Mesothelial cell of epicardium (in vitro differentiated cells): ENCODE data around the gene JPT1. TPM values are rescaled to one million over a fixed set of nuclear protein-coding genes. Genes with fewer than 3 reads are reported as not detected.
"Not testable (repeated sequence)": the region's sequence is repeated elsewhere in the genome, so short reads cannot be mapped to it uniquely, and the experiment has no call there.

Source experiments
- DNase-seq, 2 experiments: peaks; one replicate each; pipeline ENCODE4 v3.0.0; 2021; ENCODE audit warnings: low spot score in 2 of 2; ENCODE audit not compliant: unreplicated experiment in 2 of 2
- H3K27ac Mint-ChIP-seq: 2 replicates; pipeline ENCODE4 v1.8.0; 2021; ENCODE audit warnings: mixed read lengths
- H3K27me3 Mint-ChIP-seq: 2 replicates; pipeline ENCODE4 v1.8.0; 2021; ENCODE audit warnings: low read depth, mixed read lengths
- H3K36me3 Mint-ChIP-seq: 2 replicates; pipeline ENCODE4 v1.8.0; 2021; ENCODE audit warnings: mixed read lengths
- H3K4me1 Mint-ChIP-seq: 2 replicates; pipeline ENCODE4 v1.8.0; 2021; ENCODE audit warnings: mixed read lengths
- H3K4me3 Mint-ChIP-seq: 2 replicates; pipeline ENCODE4 v1.8.0; 2021; ENCODE audit warnings: mild to moderate bottlenecking, moderate library complexity, mixed read lengths
- H3K9me3 Mint-ChIP-seq: 2 replicates; pipeline ENCODE4 v1.8.0; 2021; ENCODE audit warnings: mixed read lengths
- total RNA-seq: library from RNA; stranded (reverse); gene quantifications from 3 replicates; pipeline ENCODE4 v1.2.1, GENCODE V29; 2021
- TF ChIP-seq, protein P1 (sequence below): fragments of 200-600 bp; sonication (generic); IDR thresholded peaks from one replicate; pipeline ENCODE4 v1.5.0; 2021; ENCODE audit warnings: antibody characterized with exemption; ENCODE audit not compliant: unreplicated experiment

The JPT1 gene
- total RNA-seq, 1 donor from 2014 or later = 132 TPM

DNA sequence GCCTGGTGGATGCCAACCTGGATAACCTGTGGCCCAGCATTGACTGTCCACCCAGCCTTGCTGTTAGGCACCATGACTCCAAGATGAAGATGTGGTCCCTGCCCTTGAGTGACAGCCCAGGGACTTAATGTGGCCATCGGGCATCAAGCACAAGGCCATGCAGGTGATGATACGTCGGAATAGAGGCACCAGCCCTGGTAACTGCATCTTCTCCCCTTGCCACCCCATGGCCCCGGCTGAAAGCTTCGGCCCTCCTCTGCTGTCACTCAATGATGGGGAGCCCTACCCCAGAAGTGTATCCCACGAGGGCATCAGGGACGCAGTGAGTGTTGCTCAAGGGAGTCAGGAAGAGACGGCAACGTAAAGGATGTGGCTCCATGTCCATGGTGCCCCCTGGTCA, 24.7 kb downstream of the JPT1 start:
- no peaks in the 10 kb centered on the region for H3K9me3 Mint-ChIP-seq
- H3K4me3 Mint-ChIP-seq = peak overlapping the region; percentile 34
- TF ChIP-seq, protein P1, sequence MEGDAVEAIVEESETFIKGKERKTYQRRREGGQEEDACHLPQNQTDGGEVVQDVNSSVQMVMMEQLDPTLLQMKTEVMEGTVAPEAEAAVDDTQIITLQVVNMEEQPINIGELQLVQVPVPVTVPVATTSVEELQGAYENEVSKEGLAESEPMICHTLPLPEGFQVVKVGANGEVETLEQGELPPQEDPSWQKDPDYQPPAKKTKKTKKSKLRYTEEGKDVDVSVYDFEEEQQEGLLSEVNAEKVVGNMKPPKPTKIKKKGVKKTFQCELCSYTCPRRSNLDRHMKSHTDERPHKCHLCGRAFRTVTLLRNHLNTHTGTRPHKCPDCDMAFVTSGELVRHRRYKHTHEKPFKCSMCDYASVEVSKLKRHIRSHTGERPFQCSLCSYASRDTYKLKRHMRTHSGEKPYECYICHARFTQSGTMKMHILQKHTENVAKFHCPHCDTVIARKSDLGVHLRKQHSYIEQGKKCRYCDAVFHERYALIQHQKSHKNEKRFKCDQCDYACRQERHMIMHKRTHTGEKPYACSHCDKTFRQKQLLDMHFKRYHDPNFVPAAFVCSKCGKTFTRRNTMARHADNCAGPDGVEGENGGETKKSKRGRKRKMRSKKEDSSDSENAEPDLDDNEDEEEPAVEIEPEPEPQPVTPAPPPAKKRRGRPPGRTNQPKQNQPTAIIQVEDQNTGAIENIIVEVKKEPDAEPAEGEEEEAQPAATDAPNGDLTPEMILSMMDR = no peak
- DNase-seq = no peak
- H3K36me3 Mint-ChIP-seq = peaks cover 4% of the 10 kb centered on the region
- H3K4me1 Mint-ChIP-seq = peaks cover 11% of the 10 kb centered on the region
- no peaks in the 10 kb centered on the region for H3K27me3 Mint-ChIP-seq
- no peak overlapping the region for H3K27ac Mint-ChIP-seq

DNA sequence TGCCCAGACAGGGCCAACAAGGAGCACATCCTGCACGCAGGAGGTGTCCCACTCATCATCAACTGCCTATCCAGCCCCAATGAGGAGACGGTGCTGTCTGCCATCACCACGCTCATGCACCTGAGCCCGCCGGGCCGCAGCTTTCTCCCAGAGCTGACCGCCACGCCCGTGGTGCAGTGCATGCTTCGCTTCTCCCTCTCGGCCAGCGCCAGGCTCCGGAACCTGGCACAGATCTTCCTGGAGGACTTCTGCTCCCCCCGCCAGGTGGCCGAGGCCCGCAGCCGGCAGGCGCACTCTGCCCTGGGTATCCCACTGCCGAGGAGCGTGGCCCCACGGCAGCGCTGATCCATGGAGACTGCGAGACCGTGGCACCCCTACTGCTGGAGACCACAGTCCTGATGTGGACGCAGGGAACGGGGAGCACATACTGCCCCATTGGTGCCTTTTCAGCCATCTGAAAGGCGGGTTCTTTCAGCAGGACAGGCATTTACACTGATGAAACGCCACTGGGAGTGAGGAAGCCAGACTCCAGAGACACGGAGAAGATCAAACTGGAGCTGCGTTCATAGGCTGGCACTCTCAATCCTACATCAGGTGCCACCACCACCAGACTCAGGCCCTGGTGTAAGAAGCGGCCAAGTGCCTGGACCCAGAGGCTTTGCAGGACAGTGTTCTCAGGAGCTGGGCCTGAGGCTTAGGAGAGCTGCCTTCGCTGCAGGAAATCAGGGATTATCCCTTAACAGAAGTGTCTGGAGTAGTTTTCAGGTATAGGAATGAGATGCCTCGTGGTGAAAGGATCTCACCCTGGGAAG, 25.4 kb downstream of the JPT1 start:
- H3K27me3 Mint-ChIP-seq = no peaks in the 10 kb centered on the region
- no peak for DNase-seq
- H3K36me3 Mint-ChIP-seq = peaks cover 4% of the 10 kb centered on the region
- TF ChIP-seq, protein P1 = no peak
- no peaks in the 10 kb centered on the region for H3K9me3 Mint-ChIP-seq
- peaks cover 11% of the 10 kb centered on the region for H3K4me1 Mint-ChIP-seq
- no peak overlapping the region for H3K27ac Mint-ChIP-seq
- H3K4me3 Mint-ChIP-seq = no peak overlapping the region

DNA sequence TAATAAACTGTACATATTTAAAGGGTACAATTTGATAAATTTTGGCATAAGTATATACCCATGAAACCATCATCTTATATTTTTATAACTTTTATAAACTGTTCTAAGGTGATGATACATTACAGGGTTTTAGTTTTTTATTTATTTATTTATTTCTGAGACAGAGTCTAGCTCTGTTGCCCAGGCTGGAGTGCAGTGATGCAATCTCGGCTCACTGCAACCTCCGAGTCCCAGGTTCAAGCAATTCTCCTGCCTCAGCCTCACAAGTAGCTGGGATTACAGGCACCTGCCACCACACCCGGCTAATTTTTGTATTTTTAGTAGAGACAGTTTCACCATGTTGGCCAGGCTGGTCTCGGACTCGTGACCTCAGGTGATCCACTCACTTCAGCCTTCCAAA, 26.4 kb downstream of the JPT1 start:
- H3K27ac Mint-ChIP-seq, DNase-seq, H3K4me3 Mint-ChIP-seq: not testable (repeated sequence)

DNA sequence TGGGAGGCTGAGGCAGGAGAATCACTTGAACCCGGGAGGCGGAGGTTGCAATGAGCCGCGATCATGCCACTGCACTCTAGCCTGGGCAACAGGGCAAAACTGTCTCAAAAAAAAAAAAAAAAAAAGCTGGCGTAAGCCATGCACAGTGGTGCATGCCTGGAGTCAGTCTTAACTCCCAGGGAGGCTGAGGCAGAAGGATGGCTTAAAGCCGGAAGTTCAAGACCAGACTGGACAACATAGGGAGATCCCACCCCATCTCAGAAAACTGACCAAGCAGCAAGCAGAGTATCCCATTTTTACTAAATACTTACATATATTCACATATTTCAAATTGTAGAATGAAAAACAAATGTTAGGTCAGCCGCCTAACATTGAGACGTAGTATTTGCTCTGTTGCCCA, 27.4 kb downstream of the JPT1 start:
- H3K27me3 Mint-ChIP-seq = no peaks in the 10 kb centered on the region
- H3K9me3 Mint-ChIP-seq = no peaks in the 10 kb centered on the region
- no peak for DNase-seq
- no peak overlapping the region for H3K27ac Mint-ChIP-seq
- H3K36me3 Mint-ChIP-seq = peaks cover 4% of the 10 kb centered on the region
- H3K4me3 Mint-ChIP-seq = no peak overlapping the region
- TF ChIP-seq, protein P1 = no peak
- H3K4me1 Mint-ChIP-seq = peaks cover 8% of the 10 kb centered on the region

More for the DNA sequence above, 26.4 kb downstream of the JPT1 start:
- not testable (repeated sequence) for H3K9me3 Mint-ChIP-seq, H3K27me3 Mint-ChIP-seq, H3K36me3 Mint-ChIP-seq
- H3K4me1 Mint-ChIP-seq = peaks cover 11% of the 10 kb centered on the region

DNA sequence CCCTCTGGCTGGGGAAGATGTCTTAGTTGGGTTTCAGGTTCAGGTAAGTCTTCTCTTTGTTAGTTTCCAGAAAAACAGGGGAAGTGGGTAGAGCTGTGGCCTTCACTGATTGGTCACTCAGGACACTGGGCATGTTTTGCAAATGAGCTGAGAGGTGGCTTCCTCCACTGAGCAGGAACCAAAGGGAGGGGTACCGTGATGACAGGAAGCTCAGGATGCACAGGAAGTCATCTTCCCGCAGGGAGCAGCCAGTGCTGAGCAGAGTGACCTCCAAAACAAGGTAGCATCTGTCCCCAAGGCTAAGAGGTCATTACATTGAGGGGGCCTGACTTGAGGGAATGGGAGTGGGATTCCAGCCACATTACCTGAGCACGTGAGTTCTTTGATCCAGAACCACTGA, 28.3 kb downstream of the JPT1 start:
- no peaks in the 10 kb centered on the region for H3K27me3 Mint-ChIP-seq
- TF ChIP-seq, protein P1 = no peak
- H3K4me1 Mint-ChIP-seq = peaks cover 8% of the 10 kb centered on the region
- H3K9me3 Mint-ChIP-seq = no peaks in the 10 kb centered on the region
- H3K4me3 Mint-ChIP-seq = no peak overlapping the region
- peak overlapping the region; percentile 12 for H3K27ac Mint-ChIP-seq
- H3K36me3 Mint-ChIP-seq = peaks cover 6% of the 10 kb centered on the region
- no peak for DNase-seq

DNA sequence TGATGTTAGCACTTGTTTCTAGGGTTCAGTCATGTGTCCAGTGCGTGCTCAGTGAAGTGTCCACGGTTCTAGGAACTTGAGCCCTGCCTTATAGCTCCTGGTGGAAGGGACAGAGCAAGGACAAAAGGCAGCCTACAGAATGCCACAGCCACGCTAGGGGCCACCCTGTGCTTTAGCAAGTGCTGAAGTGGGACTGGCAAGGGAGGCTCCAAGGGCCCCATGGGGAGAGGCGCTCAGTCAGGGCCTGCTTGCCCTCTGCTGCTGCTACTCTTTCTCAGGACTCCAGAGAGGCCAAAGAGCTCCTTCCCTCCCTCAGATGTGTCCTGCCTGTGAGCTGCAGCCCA, 29.5 kb downstream of the JPT1 start:
- H3K36me3 Mint-ChIP-seq = peaks cover 9% of the 10 kb centered on the region
- H3K4me3 Mint-ChIP-seq = no peak overlapping the region
- no peaks in the 10 kb centered on the region for H3K27me3 Mint-ChIP-seq
- no peaks in the 10 kb centered on the region for H3K9me3 Mint-ChIP-seq
- H3K27ac Mint-ChIP-seq = no peak overlapping the region
- TF ChIP-seq, protein P1 = no peak
- DNase-seq = no peak
- H3K4me1 Mint-ChIP-seq = peaks cover 3% of the 10 kb centered on the region
